ENCODE data around the gene TRAPPC3.
A peak's percentile ranks its signal among the peaks of the same experiment; 100 is the strongest.
"Not testable (repeated sequence)": the region's sequence is repeated elsewhere in the genome, so short reads cannot be mapped to it uniquely, and the experiment has no call there.

TRAPPC3 gene

DNA sequence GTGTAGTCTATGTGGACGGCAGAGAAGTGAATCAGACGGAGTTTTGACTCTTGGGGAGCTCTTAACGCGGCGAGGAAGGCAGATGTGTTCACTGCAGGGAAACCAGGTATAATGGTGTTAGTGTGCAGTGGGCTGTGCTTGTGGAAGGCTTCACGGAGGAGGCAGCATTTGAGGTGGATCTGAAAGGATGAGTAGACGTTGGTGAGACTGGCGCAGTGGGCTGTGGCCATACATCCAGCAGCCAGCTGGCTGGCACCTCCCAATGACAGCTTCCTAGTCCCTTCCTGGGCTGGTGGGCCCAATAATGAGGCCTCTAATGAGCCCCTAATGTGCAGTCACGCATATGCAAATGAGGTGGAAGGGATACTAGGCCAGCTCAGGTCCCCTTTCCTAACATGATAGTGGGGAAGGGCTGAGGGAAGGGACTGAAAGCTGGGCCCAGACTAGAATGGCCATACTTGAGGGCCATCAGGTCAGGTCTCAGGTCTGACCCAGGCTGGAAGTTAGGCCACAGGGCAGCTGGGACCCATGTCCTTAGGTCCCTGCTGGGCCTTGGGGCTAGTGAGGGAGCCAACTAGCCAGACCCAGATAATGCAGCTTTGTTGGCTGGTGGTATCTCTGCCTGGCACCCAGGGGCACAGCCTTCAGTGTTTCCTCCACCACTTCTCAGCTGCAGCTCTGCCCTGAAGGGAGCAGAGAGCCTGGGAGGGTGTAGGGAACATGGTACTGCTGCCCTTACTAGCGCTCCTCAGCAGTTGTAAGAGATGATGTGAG, 10.5 kb upstream of the TRAPPC3 start:
- Mint-ChIP-seq H3K27me3 (ENCODE audit: low read depth) (no peaks in the 10 kb centered on the region), H3K4me3 (peak overlapping the region; percentile 91), H3K9me3 (no peaks in the 10 kb centered on the region), H3K36me3 (ENCODE audit: low read depth) (peaks cover 37% of the 10 kb centered on the region), H3K4me1 (ENCODE audit: low read depth) (peaks cover 58% of the 10 kb centered on the region), H3K27ac (peak overlapping the region; percentile 97)

GRCh38 chr1:36158827-36159252, 9.6 kb upstream of the TRAPPC3 start:
- not testable (repeated sequence) for H3K27me3 Mint-ChIP-seq (ENCODE audit: low read depth); H3K27ac Mint-ChIP-seq; H3K9me3 Mint-ChIP-seq
- Mint-ChIP-seq H3K4me3 (peak overlapping the region; percentile 91), H3K36me3 (ENCODE audit: low read depth) (peaks cover 30% of the 10 kb centered on the region), H3K4me1 (ENCODE audit: low read depth) (peaks cover 58% of the 10 kb centered on the region)

- H3K4me3 Mint-ChIP-seq: peak overlapping the region; percentile 80
- H3K4me1 Mint-ChIP-seq (ENCODE audit: low read depth): peaks cover 61% of the 10 kb centered on the region
- no peaks in the 10 kb centered on the region for H3K9me3 Mint-ChIP-seq
- peaks cover 30% of the 10 kb centered on the region for H3K36me3 Mint-ChIP-seq (ENCODE audit: low read depth)
- H3K27me3 Mint-ChIP-seq (ENCODE audit: low read depth): no peaks in the 10 kb centered on the region
- peak overlapping the region; percentile 83 for H3K27ac Mint-ChIP-seq
Measured at GRCh38 chr1:36157973-36158826, 8.9 kb upstream of the TRAPPC3 start.

GRCh38 chr1:36157115-36157903, 8.0 kb upstream of the TRAPPC3 start:
- Mint-ChIP-seq H3K4me1 (ENCODE audit: low read depth) (peaks cover 58% of the 10 kb centered on the region), H3K4me3 (peak overlapping the region; percentile 80), H3K27ac (peak overlapping the region; percentile 83), H3K9me3 (no peaks in the 10 kb centered on the region), H3K27me3 (ENCODE audit: low read depth) (no peaks in the 10 kb centered on the region), H3K36me3 (ENCODE audit: low read depth) (peaks cover 27% of the 10 kb centered on the region)

- H3K9me3 Mint-ChIP-seq: no peaks in the 10 kb centered on the region
- H3K4me3 Mint-ChIP-seq: peak overlapping the region; percentile 80
- H3K36me3 Mint-ChIP-seq (ENCODE audit: low read depth): peaks cover 21% of the 10 kb centered on the region
- peaks cover 57% of the 10 kb centered on the region for H3K4me1 Mint-ChIP-seq (ENCODE audit: low read depth)
- no peaks in the 10 kb centered on the region for H3K27me3 Mint-ChIP-seq (ENCODE audit: low read depth)
- peak overlapping the region; percentile 83 for H3K27ac Mint-ChIP-seq
Measured at GRCh38 chr1:36156329-36157114, 7.2 kb upstream of the TRAPPC3 start.

- Mint-ChIP-seq H3K36me3 (ENCODE audit: low read depth) (peaks cover 20% of the 10 kb centered on the region), H3K4me1 (ENCODE audit: low read depth) (peaks cover 59% of the 10 kb centered on the region), H3K27ac (peak within 1 kb of the TSS; percentile 83), H3K27me3 (ENCODE audit: low read depth) (no peaks in the 10 kb centered on the region), H3K9me3 (no peaks in the 10 kb centered on the region), H3K4me3 (peak within 1 kb of the TSS; percentile 80)
Measured at GRCh38 chr1:36155408-36156328, 6.4 kb upstream of the TRAPPC3 start, which contains the start of gene MAP7D1. TSS of gene MAP7D1 (plus strand) at chr1:36156160. CDS start at chr1:36156418, 258 bp downstream.

GRCh38 chr1:36154765-36155407, 5.6 kb upstream of the TRAPPC3 start:
- peak overlapping the region; percentile 72 for H3K4me3 Mint-ChIP-seq
- H3K36me3 Mint-ChIP-seq (ENCODE audit: low read depth): peaks cover 20% of the 10 kb centered on the region
- H3K4me1 Mint-ChIP-seq (ENCODE audit: low read depth): peaks cover 61% of the 10 kb centered on the region
- peak overlapping the region; percentile 80 for H3K27ac Mint-ChIP-seq
- no peaks in the 10 kb centered on the region for H3K9me3 Mint-ChIP-seq
- no peaks in the 10 kb centered on the region for H3K27me3 Mint-ChIP-seq (ENCODE audit: low read depth)

DNA sequence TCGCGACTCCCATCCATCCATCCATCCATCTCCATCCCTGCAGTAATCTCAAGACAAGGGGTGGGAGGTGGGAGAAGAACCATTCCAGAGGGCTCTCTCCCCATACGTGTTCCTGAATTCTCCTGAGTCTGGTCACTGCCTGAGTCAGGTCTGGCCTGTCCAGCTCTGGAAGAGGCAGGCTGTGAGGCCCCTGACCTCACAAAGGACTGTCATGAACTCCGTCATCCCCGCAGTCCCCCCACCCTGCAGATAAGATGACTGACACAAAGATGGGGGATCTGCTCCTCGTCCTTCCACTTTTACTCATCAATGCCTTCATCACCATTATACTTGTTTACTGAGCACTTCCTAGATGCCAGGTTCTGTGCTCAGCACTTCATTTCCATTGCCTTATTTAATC, 5.0 kb upstream of the TRAPPC3 start:
- H3K4me3 Mint-ChIP-seq: peak overlapping the region; percentile 72
- peak overlapping the region; percentile 80 for H3K27ac Mint-ChIP-seq
- no peaks in the 10 kb centered on the region for H3K27me3 Mint-ChIP-seq (ENCODE audit: low read depth)
- no peaks in the 10 kb centered on the region for H3K9me3 Mint-ChIP-seq
- H3K36me3 Mint-ChIP-seq (ENCODE audit: low read depth): peaks cover 17% of the 10 kb centered on the region
- peaks cover 59% of the 10 kb centered on the region for H3K4me1 Mint-ChIP-seq (ENCODE audit: low read depth)

GRCh38 chr1:36153476-36153875, 4.2 kb upstream of the TRAPPC3 start:
- no peak overlapping the region for H3K4me3 Mint-ChIP-seq
- H3K36me3 Mint-ChIP-seq (ENCODE audit: low read depth): peaks cover 13% of the 10 kb centered on the region
- no peaks in the 10 kb centered on the region for H3K9me3 Mint-ChIP-seq
- H3K27me3 Mint-ChIP-seq (ENCODE audit: low read depth): no peaks in the 10 kb centered on the region
- H3K4me1 Mint-ChIP-seq (ENCODE audit: low read depth): peaks cover 56% of the 10 kb centered on the region
- H3K27ac Mint-ChIP-seq: peak overlapping the region; percentile 84

DNA sequence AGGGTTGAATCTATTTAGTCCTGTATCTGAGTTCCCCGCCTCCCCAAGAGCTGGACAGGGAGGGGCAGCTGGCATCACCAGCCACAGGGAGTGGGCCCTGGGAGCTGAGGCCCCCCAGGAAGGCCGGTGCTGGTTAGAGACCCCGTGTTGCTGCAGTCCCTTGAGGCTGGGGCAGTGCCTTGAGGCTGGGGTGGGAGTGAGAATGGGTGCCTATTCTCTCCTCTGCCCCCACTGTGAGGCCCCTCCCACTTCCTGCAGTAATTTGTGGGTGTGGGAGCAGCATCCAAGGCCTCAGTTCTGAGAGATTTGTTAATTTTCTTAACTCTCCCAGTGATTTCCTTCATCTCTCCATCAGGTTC, 2.5 kb upstream of the TRAPPC3 start:
- no peaks in the 10 kb centered on the region for H3K9me3 Mint-ChIP-seq
- H3K27me3 Mint-ChIP-seq (ENCODE audit: low read depth): no peaks in the 10 kb centered on the region
- H3K4me1 Mint-ChIP-seq (ENCODE audit: low read depth): peaks cover 56% of the 10 kb centered on the region
- peak overlapping the region; percentile 67 for H3K4me3 Mint-ChIP-seq
- peak overlapping the region; percentile 80 for H3K27ac Mint-ChIP-seq
- peaks cover 3% of the 10 kb centered on the region for H3K36me3 Mint-ChIP-seq (ENCODE audit: low read depth)

DNA sequence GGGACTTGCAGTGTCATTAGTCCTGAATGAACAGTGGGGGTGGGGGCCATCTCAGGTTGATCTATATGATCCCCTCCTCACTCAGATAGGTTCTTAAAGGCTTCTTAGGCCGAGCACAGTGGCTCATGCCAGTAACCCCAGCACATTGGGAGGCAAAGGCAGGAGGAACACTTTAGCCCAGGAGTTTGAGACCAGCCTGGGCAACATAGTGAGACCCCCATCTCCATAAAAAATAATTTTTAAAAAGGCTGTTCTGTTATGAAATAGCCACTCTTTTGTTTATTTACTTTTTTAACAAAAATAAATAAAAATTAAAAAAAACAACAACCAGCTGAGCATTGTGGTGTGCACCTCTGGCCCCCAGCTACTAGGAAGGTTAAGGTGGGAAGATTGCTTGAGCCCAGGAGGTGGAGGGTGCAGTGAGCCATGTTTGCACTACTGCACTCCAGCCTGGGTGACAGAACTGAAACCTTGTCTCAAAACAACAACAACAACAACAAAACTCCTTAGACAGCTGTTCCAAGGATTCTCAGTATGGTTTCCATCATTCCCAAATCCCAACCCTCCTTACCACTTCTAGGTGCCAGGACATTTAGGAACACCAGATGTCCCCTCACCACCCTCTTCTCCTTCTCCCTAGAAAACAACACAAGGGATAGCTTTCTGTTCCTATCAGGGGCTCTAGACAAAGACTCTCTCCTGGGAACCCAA, 2.0 kb upstream of the TRAPPC3 start:
- Mint-ChIP-seq H3K9me3 (no peaks in the 10 kb centered on the region), H3K27me3 (ENCODE audit: low read depth) (no peaks in the 10 kb centered on the region), H3K4me3 (peak overlapping the region; percentile 67), H3K4me1 (ENCODE audit: low read depth) (peaks cover 56% of the 10 kb centered on the region), H3K36me3 (ENCODE audit: low read depth) (peaks cover 4% of the 10 kb centered on the region), H3K27ac (peak overlapping the region; percentile 99)

Data from T-helper 1 cell treated with Interleukin-12 subunit alpha and Interleukin-12 subunit beta and Interleukin-4 antibody, amounts not matched to agents 30 μg/mL and 1 μg/mL, for 36 hours (primary cell).